Epithelial cell of proximal tubule (primary cell): Measurements from ENCODE around the gene MAZ. TPM values are rescaled to one million over a fixed set of nuclear protein-coding genes. Genes with fewer than 3 reads are reported as not detected.
A peak's percentile ranks its signal among the peaks of the same experiment; 100 is the strongest.

Experiments
- DNase-seq: peaks from one replicate; pipeline ENCODE4 v3.0.0-alpha.2; 2011; ENCODE audit warnings: low read depth
- H3K4me3 ChIP-seq: 2 replicates; pipeline ENCODE4 v1.5.1; 2011; ENCODE audit warnings: low read depth, mild to moderate bottlenecking, low read length
- CTCF ChIP-seq: conservative IDR thresholded peaks from 2 replicates; pipeline ENCODE4 v1.5.1; 2012; ENCODE audit warnings: low read depth, mild to moderate bottlenecking, low read length
- total RNA-seq: library from RNA; depleted of rRNA; stranded (reverse); fragments of >200 nt; gene quantifications from 2 replicates; pipeline ENCODE4 v1.2.3, GENCODE V29; 2015

Gene MAZ
- total RNA-seq, 1 donor from 2014 or later = 174 TPM

GRCh38 chr16:29852654-29853053 lies 46.3 kb downstream of the MAZ start:
- DNase-seq = no peak
- no peak for TF ChIP-seq CTCF
- no peak overlapping the region for H3K4me3 ChIP-seq

- DNase-seq = no peak
- no peak for TF ChIP-seq CTCF
- H3K4me3 ChIP-seq = no peak overlapping the region
These were observed 48.3 kb downstream of the MAZ start for GRCh38 chr16:29854520-29855100.

GRCh38 chr16:29857133-29857760 lies 50.9 kb downstream of the MAZ start:
- TF ChIP-seq CTCF = no peak
- H3K4me3 ChIP-seq = no peak overlapping the region
- DNase-seq = peak; percentile 18

- TF ChIP-seq CTCF = no peak
- no peak for DNase-seq
- no peak overlapping the region for H3K4me3 ChIP-seq
These were observed 52.0 kb downstream of the MAZ start for GRCh38 chr16:29858149-29858849.

GRCh38 chr16:29858974-29859373 lies 52.6 kb downstream of the MAZ start:
- no peak overlapping the region for H3K4me3 ChIP-seq
- DNase-seq = no peak
- no peak for TF ChIP-seq CTCF

- DNase-seq = no peak
- no peak overlapping the region for H3K4me3 ChIP-seq
- no peak for TF ChIP-seq CTCF
These were observed 53.9 kb downstream of the MAZ start for GRCh38 chr16:29860218-29860617.

Other genes starting within 250 kb of the MAZ start
- gene SPN, start 143.3 kb upstream of the MAZ start, total RNA-seq = 0.43 TPM in 1 of 2 replicates, not detected in the other
- gene QPRT, start 127.3 kb upstream of the MAZ start, total RNA-seq = 89.9 and 148 TPM in 2 replicates
- not detected in 2 replicates for gene C16orf54, start 60.5 kb upstream of the MAZ start, total RNA-seq
- gene ZG16, start 28.3 kb upstream of the MAZ start, total RNA-seq = not detected in 2 replicates
- gene KIF22, start 15.8 kb upstream of the MAZ start, total RNA-seq = 105 and 118 TPM in 2 replicates
- 0.35 TPM in 1 of 2 replicates, not detected in the other for gene PRRT2, start 5.7 kb downstream of the MAZ start, total RNA-seq
- 62.3 and 63.2 TPM in 2 replicates for gene PAGR1, start 9.6 kb downstream of the MAZ start, total RNA-seq
- 179 and 205 TPM in 2 replicates for gene MVP, start 13.9 kb downstream of the MAZ start, total RNA-seq
- gene CDIPT, start 56.7 kb downstream of the MAZ start, total RNA-seq = 79.0 and 83.3 TPM in 2 replicates
- gene SEZ6L2, start 93.0 kb downstream of the MAZ start, total RNA-seq = 2.2 and 12.8 TPM in 2 replicates
- 11.1 and 14.2 TPM in 2 replicates for gene ASPHD1, start 94.0 kb downstream of the MAZ start, total RNA-seq
- 6.6 and 17.4 TPM in 2 replicates for gene KCTD13, start 119.7 kb downstream of the MAZ start, total RNA-seq
- 92.1 and 139 TPM in 2 replicates for gene TMEM219, start 155.6 kb downstream of the MAZ start, total RNA-seq
- gene TAOK2, start 167.3 kb downstream of the MAZ start, total RNA-seq = 31.6 and 31.9 TPM in 2 replicates
- gene HIRIP3, start 189.1 kb downstream of the MAZ start, total RNA-seq = 9.5 and 14.0 TPM in 2 replicates
- gene INO80E, start 189.7 kb downstream of the MAZ start, total RNA-seq = 86.9 and 108 TPM in 2 replicates
- gene DOC2A, start 204.5 kb downstream of the MAZ start, total RNA-seq = 0.17 and 0.22 TPM in 2 replicates
- not detected in 2 replicates for gene C16orf92, start 216.7 kb downstream of the MAZ start, total RNA-seq
- not detected in 2 replicates for gene TLCD3B, start 224.7 kb downstream of the MAZ start, total RNA-seq